Measurements from ENCODE around the gene MFNG.
"Not testable (repeated sequence)": the region's sequence is repeated elsewhere in the genome, so short reads cannot be mapped to it uniquely, and the experiment has no call there.

Gene MFNG, protein sequence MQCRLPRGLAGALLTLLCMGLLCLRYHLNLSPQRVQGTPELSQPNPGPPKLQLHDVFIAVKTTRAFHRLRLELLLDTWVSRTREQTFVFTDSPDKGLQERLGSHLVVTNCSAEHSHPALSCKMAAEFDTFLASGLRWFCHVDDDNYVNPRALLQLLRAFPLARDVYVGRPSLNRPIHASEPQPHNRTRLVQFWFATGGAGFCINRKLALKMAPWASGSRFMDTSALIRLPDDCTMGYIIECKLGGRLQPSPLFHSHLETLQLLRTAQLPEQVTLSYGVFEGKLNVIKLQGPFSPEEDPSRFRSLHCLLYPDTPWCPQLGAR

DNA sequence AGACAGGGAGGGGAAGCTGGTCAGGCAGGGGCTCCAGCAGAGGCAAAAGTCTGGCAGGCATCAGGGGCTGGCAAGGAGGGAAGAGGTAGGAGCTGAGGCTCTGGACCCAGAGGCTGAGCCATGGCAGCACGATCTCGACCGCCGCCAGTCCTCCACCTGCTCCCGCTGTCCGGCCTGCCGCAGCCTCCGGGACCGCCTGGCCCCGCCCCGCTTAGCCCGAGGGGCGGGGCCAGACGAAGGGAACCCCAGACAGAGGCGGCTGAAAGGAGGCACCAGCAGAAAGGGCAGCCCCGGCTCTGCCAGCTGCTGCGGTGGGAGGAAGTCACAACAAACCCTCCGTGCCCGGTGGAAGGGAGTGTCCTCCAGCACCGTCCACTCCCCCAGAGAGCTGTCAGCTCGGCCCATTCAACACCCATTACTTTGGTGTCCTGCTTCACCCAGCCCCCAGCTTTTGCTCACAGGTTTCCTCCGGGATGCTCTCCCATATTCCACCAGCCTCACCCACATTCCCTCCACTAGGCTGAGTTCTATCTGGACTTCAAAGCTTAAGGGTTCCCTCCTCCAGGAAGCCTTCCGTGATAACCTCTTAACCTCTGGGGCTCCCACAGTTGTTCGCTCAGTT lies at the start of gene MFNG:
Gene MFNG (minus strand): TSS at position 161 of the 622 bp plus-strand sequence. CDS start 207 bp downstream, outside the sequence.
- peak; percentile 28 for DNase-seq

DNA sequence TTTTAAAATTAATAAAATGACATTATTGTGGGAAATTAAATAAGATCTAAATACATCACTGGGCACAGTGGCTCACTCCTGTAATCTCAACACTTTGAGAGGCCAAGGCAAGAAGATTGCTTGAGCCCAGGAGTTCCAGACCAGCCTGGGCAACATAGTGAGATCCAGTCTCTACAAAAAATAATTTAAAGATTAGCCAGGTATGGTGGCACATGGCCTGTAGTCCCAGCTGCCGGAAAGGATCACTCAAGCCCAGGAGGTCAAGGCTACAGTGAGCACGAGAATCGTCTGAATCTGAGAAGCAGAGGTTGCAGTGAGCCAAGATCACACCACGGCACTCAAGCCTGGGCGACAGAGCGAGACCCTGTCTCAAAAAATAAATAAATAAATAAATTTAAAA lies 49.0 kb upstream of the MFNG start:
- DNase-seq, result no peak

DNA sequence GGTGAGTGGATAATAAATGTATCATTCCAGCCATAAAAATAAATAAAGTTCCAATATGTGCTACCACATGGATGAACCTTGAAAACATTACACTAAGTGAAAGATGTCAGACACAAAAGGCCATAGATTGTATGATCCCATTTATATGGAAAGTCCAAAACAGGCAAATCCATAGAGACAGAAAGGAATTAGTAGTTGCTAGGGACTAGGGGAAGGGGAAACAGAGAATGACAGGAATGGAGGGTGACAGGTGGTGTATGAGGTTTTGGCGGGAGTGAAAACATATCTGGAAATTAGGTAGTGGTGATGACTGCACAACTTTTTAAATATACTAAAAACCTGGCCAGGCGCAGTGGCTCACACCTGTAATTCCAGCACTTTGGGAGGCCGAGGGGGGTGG lies 48.3 kb upstream of the MFNG start:
- no peak for DNase-seq

DNA sequence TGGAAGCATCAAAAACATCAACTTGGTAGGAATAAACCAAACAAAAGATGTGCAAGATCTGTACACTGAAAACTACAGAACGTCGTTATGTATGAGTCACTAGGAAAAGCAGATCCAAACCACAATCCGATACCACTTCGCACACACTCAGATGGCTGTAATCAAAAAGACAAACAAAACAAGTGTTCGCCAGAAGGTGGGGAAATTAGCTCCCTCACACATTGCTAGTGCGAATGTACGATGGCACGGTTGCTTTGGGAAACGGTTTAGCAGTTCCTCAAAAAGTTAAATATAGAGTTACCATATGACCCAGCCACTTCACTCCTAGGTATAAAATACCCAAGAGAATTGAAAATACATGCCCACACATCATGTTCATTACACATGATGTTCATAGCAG lies 47.8 kb upstream of the MFNG start:
- peak; percentile 5 for DNase-seq

DNA sequence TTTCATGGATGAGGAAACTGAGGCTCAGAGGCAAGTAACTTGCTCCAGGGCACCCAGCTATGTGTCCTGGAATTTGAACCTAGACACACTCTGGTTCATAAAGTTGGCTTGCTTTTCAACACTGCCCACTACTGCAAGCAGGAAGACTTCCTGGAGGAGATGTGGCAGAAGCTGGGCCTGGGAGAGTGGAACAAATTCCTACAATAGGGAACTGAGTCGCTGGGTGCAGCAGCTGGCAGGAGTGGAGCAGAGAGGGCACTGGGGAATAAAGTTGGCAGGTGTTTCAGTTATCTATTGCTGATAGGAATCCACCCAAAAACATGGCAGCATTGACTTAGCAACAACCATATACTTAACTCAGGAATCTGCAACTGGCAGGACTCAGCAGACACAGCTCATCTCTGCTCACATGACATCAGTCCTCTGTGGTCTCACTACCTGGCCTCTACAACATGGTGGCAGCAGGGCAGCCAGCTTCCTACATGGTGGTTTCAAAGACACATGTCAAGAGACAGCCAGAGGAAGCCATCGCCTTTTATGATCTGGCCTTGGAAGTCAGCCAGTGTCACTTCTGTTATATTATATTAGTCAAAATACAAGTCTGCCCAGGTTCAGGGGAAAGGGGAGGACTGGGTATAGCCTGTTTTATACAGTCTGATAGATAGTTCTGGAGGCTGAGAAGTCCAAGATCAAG lies 43.6 kb upstream of the MFNG start:
- DNase-seq, result no peak

DNA sequence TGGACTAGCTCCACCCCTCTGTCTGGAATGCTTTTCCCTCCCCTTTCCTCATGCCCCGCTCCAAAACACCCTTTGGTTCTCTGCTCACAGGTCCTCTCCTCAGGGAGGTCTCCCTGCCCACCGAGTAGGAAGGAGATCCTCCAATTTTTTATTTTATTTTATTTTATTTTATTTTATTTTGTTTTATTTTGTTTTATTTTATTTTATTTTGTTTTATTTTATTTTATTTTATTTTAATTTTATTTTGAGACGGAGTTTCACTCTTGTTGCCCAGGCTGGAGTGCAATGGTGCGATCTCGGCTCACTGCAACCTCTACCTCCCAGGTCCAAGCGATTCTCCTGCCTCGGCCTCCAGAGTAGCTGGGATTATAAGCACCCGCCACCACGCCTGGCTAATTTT lies 41.8 kb upstream of the MFNG start:
- DNase-seq, result not testable (repeated sequence)

DNA sequence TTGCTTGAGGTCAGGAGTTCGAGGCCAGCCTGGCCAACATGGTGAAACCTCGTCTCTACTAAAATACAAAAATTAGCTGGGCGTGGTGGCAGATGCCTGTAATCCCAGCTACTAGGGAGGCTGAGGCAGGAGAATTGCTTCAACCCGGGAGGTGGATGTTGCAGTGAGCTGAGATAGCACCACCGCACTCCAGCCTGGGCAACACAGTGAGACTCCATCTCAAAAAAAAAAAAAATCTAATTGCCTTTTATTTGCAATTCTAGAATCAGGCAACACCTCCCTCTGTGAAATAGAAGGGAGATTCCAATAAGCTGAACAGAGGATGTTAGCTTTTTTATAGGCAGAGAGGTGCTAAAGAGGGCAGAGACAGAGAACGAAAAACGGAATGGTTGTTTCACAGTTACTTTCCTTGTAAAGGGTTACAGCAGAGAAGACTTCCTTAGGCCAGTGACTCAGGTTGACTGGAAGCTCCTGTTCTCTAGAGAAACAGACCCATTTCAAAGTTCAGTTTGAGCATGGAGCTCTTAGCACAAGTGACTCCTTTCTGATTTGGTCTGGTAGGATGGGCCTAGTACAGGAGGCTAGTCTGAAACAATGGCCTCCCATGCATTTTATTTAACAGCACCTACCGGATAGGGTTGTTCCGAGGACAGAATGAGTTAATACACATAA lies 41.0 kb upstream of the MFNG start:
- DNase-seq, result not testable (repeated sequence)

DNA sequence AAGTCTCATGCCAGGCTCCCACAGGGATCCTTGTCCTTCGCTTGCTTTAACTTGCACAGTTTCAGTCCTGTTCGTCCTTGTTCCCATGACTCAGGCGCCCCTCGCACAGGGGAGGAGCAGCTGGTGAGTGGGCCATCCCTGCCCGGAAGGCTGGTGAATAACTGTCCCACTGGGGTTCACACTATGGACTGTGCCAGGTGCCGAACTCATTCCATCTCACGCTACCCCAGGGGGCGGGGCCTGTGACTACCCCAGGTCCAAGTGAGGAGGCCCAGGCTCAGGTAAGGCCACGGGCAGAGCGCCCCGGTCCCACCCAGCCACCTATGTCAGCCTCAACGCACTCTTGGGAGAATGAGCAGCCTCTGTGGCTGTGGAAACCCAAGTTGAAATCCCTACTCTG lies 40.2 kb upstream of the MFNG start:
- no peak for DNase-seq

DNA sequence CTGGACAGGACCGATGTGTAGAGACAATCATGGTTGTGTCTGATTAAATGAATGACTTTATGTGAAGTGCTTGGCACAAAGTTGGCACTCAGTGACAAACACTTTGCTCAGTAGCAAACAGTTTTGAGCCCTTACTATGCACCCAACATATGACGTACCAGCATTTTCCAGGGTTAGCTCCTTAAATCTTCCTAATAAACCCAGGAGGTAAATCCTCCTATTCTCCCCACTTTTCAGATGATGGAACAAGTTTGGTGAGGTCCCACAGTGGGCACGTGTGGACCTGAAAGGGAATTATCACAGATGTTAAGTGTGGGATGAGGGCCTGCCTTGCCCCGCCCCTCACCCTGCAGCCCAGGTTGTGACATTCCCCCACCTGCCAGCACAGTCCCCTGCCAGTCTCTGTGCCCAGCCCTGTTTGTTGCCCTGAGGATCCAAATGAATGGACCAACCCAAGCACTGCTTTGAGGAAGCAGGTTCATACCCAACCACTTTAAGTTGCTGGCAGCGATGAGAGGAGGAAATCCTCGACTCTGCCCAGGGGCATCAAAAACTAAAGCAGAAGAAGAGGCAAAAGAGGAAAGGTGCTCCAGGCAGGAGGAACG lies 39.7 kb upstream of the MFNG start:
- no peak for DNase-seq

DNA sequence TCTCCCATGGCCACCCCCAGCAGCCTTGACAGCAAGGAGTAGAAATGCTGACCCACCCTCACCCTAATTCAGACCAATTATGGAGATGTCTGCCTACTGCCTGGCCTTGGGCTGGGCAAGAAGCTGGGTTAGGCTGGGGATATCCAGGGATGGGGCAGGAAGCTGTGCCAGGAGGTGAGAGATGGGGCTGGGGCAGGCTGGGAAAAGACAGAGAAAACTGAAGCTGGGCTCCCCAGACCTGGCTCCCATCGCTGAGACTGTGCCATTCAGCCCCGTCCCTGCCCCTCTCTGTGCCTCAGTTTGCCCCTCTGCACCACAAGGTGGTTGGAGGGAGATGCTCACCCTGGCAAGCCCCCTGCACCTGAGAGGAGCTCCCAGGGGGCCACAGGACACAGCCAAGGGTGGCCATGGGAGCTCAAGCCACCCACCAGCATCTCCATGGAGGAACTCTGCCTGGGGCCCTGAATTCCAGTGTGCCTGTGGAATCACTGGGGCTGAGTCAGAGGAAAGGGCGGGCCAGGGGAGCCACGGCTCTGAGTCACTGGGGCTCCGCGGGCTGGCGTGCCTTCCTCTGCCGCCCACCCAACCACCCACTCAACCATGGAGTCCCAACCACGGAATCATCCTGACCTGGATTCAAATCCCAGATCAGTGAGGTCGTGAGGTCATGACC lies 39.0 kb upstream of the MFNG start:
- DNase-seq, result no peak

DNA sequence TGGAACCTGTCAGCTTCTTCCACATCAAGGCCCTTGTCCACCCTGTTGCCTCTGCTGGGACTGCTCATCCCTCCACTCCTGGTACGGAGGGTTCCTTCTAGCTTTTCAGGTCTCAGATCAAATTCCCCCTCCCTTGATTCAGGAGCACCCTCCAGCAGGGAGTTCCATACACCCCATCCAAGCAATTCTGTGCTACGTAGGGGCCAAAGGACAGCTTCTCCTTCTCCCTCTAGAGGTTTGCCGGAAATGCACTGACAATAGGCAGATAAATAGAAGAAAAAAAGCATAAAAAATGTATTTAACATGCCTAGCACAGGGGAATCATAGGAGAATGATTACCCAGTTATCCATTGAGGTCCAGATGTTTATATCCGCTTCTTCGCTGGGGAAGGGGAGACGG lies 36.3 kb upstream of the MFNG start:
- DNase-seq, result no peak

DNA sequence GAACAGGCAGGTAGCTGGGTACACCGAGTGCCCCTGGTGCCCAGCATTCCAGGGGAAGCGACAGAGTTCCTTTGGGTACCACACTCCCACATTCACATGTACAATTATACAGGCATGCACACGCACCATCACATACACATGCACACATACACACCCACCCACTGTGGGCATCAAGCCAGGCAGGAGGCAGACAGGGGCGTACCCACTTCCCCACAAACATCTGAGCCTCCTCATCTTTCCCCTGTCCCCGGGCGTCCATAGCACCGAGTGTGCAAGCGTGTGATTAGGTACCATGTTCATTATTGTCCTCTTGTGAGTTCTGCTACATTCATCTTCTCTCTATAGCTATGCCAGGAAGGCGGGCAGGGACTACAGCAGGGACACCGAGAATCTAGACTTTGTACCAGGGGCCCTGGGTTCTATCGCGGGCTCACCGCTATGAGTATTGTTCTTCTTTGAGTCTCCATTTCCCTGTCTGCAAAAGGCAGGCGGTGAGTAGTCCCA lies 35.1 kb upstream of the MFNG start:
- no peak for DNase-seq

DNA sequence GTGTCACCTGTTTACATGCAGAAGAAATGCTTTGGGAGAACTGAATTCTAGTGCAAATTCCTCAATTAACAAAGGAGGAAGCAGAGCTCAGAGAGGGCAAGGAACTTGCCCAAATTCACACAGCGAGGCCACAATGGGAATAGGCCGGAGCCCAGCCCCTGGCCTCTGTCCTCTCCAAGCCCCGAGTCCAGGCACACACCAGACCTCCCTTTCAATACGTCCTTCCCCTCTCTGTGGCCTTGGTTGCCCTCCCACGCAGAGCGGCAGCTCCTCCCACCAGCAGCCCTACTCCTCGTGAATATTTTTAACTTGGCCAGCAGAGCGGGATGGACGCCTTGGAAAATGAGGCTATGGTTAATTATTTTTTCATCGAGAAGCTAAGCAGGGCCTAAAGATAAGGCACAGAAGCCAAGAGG lies 34.6 kb upstream of the MFNG start:
- DNase-seq, result no peak

DNA sequence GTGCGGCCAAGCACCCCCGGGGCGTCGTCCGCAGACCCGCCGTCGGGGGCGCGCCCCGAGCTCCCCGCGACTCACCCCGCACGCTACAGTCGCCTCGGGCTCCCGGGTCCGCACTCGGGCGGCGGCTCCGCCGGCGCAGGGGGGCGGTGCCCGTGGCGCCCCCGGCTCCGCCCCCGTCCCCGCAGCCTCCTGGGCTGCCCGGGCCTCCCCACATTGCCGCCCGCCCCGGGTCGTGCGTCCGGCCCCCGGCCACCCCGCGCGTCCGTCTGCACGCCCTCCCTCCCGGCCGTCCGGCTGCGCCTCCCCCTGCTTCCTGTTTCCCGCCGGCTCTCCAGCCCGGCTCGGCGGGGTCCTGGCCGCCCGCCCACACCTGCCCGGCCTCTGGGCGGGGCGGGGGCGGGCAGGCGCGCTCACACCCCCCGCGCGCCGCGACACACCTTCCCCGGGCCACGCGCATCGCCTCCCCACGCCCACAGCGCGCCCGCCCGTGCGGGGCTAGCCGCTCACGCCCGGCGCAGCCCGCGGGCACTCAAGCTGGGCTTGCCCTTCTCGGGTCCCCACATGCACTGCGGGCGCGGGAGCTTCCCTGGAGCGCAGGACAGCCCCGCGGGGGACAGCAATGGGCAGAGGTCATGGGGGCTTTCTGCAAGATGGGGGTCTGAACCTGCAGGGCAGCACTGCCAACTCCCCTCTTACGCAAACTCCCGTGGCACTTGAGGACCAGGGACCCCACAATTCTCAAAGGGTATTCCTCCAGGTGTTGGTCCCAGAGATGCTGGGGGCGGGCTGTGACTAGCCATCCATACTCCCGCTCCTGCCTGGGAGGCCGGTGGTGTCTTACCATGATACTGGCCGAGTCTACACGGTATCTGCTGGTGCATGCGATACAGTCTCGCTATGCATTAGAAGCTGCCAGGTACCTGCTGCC lies 33.3 kb upstream of the MFNG start, which contains the start of gene CARD10:
Gene CARD10 (minus strand): TSS at position 148 of the 928 bp plus-strand sequence. CDS start 215 bp downstream, outside the sequence.
- DNase-seq, result no peak

DNA sequence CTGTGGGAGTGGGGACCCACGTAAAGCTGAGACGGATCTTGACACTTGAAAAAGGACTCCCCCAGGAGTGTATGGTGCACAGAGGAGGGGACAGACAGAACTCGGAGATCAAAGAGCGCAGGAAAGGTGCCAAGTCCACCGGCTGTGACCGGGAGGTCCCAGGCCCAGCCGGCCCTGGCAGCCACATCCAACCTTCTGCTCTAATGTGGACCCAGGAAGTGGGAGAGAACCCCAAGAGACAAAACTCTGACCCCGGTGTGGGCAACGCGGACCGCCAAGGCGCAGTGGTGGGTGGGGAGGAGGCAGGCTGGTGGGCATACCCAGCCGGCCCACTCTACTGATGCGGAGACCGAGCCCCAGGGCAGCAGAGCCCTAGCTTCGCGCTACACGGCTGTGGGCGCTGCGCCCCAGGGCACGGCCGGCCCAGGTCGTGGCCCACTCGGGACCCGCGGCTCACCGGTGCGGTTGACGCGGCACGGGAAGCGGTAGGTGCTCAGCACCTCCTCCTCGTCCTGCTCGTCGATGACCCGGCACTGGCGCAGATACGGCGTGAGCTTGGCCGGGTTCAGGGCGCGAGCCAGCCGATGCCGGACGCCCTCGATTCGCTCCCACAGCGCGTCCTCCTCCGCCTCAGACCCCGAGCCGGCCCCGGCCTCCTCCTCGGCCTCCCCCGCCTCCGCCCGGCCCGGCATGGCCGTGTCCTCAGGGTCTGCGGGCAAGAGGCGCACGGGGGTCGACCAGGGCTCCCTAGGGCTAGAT lies 32.5 kb upstream of the MFNG start:
- no peak for DNase-seq

DNA sequence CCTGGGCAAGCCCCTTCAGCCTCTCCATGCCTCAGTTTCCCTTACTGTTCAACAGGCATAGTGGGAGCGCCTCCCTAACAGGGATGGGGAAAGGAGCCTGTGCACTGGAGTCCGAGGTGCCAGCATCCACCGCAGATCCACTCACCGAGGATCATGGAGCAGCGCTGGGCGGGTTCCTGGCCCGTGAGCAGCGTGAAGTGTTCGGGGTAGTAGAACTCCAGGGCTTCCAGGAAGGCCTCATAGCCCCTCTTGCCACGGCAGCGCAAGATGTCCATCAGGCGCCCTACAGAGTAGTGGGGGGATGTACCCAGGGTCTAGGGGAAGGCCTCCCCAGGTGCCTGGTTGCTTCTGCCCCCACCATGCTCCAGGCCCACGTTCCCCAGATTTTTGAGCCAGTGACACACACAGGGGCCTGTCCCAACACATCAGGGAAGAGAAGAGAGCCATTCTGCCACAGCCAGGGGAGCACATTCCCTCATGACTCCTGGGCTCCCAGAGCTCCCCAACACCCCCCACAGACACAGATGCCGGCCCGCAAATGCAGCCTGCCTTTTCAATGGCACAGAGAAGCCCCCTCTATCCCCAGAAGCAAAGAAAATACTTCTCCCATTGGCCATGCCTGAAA lies 31.8 kb upstream of the MFNG start:
- no peak for DNase-seq

DNA sequence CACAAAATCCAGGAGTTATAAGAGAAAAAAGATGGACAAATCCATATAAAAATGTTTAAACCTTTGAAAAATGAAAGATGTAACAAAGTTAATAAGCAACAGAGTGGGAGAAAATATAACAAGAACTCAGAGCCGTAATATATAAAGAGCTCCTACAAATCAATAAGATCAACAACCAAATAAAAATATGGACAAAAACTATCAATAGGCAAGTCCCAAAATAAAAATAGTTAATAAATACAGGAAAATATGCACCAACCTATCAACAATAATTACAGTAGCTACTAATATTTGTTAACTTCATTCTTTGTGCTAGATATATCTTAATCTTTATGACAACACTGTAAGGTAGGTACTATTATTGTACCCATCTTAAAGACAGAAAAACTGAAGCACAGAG lies 30.3 kb upstream of the MFNG start:
- DNase-seq, result no peak

DNA sequence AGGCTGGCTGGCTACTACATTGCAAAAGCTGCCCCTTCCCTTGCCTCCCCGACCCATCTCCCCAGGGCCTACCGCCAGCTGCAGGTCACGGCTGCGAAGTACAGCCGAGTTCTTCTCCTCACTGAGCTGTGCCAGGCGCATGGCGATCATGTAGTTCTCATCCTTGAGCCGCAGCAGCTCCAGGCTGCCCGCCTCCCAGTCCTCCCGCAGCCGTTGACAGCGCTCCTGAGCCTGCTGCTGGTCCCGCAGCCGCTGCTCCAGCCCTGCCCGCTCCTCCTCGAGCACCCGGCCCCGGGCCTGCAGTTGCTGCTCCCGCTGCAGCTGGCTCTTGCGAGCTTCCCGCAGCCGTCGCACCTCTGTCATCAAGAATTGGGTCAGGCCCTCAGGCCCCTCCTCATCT lies 29.7 kb upstream of the MFNG start:
- no peak for DNase-seq

DNA sequence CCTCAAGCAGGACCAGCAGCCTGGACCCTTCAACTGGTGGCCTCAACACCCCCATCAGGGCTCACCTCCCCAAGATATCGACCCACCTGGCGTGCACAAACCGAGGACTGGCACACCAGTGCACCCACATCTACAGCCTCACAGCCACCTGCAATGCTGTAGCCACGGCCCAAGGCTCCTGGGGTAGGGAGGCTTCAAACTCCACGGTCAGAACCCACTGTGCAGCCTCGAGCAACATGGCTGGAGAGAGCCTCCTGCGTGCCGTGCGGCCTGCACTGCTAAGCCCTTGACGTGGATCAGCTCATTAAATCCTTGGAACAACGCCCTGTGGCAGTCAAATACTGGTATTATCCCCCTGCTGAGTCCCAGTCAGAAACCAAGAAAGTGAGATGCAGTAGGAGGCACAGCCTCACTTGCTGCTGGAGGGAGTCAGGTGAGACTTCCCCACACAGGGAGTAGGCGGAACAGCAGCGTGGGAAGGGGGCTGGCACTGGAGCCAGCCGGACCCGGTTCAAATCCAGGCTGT lies 28.4 kb upstream of the MFNG start:
- DNase-seq, result no peak

Data from NCI-H510A treated with DMSO at 0.1 percent for 48 hours (cell line).